Measurements from ENCODE around the gene LYAR. TPM values are rescaled to one million over a fixed set of nuclear protein-coding genes. Genes with fewer than 3 reads are reported as not detected.

LYAR gene
- total and polyA plus RNA-seq, 2 donors (not counting 3 experiments of a cell fraction or from before 2014, with no cell fraction given), result 4.2 to 24.6 TPM

DNA sequence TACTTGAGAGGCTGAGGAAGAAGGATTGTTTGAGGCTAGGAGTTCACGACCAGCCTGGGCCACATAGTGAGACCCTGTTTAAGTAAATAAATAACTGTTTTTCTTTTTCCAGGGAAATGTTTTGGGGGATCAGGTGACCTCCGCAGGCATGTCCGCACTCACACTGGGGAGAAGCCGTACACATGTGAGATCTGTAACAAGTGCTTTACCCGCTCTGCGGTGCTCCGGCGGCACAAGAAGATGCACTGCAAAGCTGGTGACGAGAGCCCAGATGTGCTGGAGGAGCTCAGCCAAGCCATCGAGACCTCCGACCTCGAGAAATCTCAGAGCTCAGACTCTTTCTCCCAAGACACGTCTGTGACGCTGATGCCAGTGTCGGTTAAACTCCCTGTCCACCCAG is 30.6 kb upstream of the LYAR start:
- TF ChIP-seq POLR2A (IDR thresholded peaks at IDR 0.05; ENCODE audit: low read depth, low read length) (no peak), GATA2 (IDR thresholded peaks at IDR 0.05; ENCODE audit: insufficient read depth, insufficient read length, low read depth, low read length) (no peak), CTCF (IDR thresholded peaks at IDR 0.05; ENCODE audit: extremely low read depth in 1 of 2, insufficient read depth in 1 of 2, low read depth in 1 of 2, low read length in 2 of 2) (no peak)
- H3K4me3 ChIP-seq (replicated peaks in 1 of 3; ENCODE audit: insufficient read depth in 1 of 3, low read depth in 1 of 3, low read length in 3 of 3), result no peak overlapping the region
- dilution Hi-C loops (cut with MboI; ENCODE audit: extremely low pct_ligation_motif_present, low sequenced_read_pairs), result no loop called here
- FAIRE-seq, result no peak
- no peaks in the 10 kb centered on the region for H3K79me2 ChIP-seq (ENCODE audit: control insufficient read depth, insufficient read depth, low read length)
- ChIA-PET POLR2A (no interaction called here), CTCF (interaction anchor here (1.3 kb wide), 1 partner anchor 10 kb away, joined by 3 read pairs; no protein-coding TSS in a partner anchor)
- no peak for DNase-seq (ENCODE audit: low read depth, low spot score)
- BruUV-seq (replicated peaks), result no TSS peak
- no peak overlapping the region for H2AFZ ChIP-seq (ENCODE audit: low read depth, low read length)
- H3K9me1 ChIP-seq (replicated peaks; ENCODE audit: control insufficient read depth, extremely low read depth, insufficient read depth, low read length), result no peaks in the 10 kb centered on the region
- H3K4me2 ChIP-seq (ENCODE audit: insufficient read depth, low read length), result no peak overlapping the region
- no peak overlapping the region for H3K27ac ChIP-seq (ENCODE audit: insufficient read depth, low read depth, low read length)
- H3K9ac ChIP-seq (replicated peaks; ENCODE audit: extremely low read depth, insufficient read depth, low read length), result no peak overlapping the region
- peaks cover 16% of the 10 kb centered on the region for H3K4me1 ChIP-seq (ENCODE audit: control insufficient read depth, extremely low read depth, insufficient read depth, low read length)
- intact Hi-C loops (cut with micrococcal nuclease), result no loop called here
- H3K9me3 ChIP-seq (replicated peaks; ENCODE audit: control insufficient read depth, insufficient read depth, low read length), result no peaks in the 10 kb centered on the region
- no peaks in the 10 kb centered on the region for H3K27me3 ChIP-seq (ENCODE audit: control insufficient read depth in 2 of 2, insufficient read depth in 2 of 2, low read length in 2 of 2)
- H3K36me3 ChIP-seq (ENCODE audit: control insufficient read depth in 2 of 2, extremely low read depth in 1 of 2, insufficient read depth in 2 of 2, low read length in 2 of 2), result peaks cover 3 to 25% of the 10 kb centered on the region in 2 experiments
- no peaks in the 10 kb centered on the region for H4K20me1 ChIP-seq (replicated peaks; ENCODE audit: control insufficient read depth, extremely low read depth, insufficient read depth, low read length)

DNA sequence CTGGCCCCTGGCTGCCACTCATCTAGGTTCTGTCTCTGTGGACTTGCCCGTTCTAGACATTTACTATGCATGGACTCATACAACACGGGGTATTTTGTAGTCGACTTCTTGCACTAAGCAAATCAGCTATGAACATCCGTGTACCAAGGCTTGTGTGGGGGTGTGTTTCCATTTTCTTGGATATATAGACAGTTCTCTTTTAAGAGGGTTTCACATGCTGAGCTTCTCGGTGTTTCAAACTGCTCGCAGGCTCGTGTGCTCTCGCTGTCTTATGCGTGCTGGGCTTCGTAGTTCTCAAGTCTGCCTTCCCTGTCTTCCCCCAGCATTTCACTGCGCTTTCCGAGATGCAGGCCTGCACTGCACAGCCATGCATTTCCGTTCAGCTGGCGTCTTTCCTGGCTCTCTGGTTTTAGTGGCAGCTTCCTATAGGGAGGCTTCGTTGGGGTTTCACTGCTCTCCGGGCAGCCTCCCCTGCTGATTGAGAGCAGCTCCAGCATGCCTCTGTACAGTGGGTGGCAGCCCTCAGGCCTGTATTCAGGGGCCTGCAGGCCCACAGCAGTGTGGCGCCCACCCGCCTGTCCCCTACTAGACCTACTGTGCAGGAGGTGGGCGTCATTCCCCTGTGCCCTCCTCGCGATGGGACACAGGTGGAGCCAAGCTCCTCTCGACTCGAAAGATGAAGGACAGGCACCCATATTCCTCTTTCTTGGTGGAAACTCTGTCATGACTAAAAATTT is 27.7 kb upstream of the LYAR start:
- Histone ChIP-seq H3K9me3 (replicated peaks; ENCODE audit: control insufficient read depth, insufficient read depth, low read length) (no peaks in the 10 kb centered on the region), H3K9me1 (replicated peaks; ENCODE audit: control insufficient read depth, extremely low read depth, insufficient read depth, low read length) (no peaks in the 10 kb centered on the region), H3K27ac (ENCODE audit: insufficient read depth, low read depth, low read length) (no peak overlapping the region), H3K4me3 (replicated peaks in 1 of 3; ENCODE audit: insufficient read depth in 1 of 3, low read depth in 1 of 3, low read length in 3 of 3) (no peak overlapping the region), H2AFZ (ENCODE audit: low read depth, low read length) (no peak overlapping the region), H3K36me3 (ENCODE audit: control insufficient read depth in 2 of 2, extremely low read depth in 1 of 2, insufficient read depth in 2 of 2, low read length in 2 of 2) (peaks cover 3 to 31% of the 10 kb centered on the region in 2 experiments), H3K9ac (replicated peaks; ENCODE audit: extremely low read depth, insufficient read depth, low read length) (no peak overlapping the region), H3K4me1 (ENCODE audit: control insufficient read depth, extremely low read depth, insufficient read depth, low read length) (no peaks in the 10 kb centered on the region), H3K4me2 (ENCODE audit: insufficient read depth, low read length) (no peak overlapping the region), H3K79me2 (ENCODE audit: control insufficient read depth, insufficient read depth, low read length) (no peaks in the 10 kb centered on the region), H4K20me1 (replicated peaks; ENCODE audit: control insufficient read depth, extremely low read depth, insufficient read depth, low read length) (no peaks in the 10 kb centered on the region), H3K27me3 (ENCODE audit: control insufficient read depth in 2 of 2, insufficient read depth in 2 of 2, low read length in 2 of 2) (no peaks in the 10 kb centered on the region)
- TF ChIP-seq, protein P1, sequence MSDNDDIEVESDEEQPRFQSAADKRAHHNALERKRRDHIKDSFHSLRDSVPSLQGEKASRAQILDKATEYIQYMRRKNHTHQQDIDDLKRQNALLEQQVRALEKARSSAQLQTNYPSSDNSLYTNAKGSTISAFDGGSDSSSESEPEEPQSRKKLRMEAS (IDR thresholded peaks at IDR 0.05; ENCODE audit: insufficient read depth, insufficient read length), result no peak
- no peak for TF ChIP-seq FOS (IDR thresholded peaks at IDR 0.05; ENCODE audit: borderline replicate concordance, insufficient read depth, low read length)
- no peak for TF ChIP-seq GATA2 (IDR thresholded peaks at IDR 0.05; ENCODE audit: insufficient read depth, insufficient read length, low read depth, low read length)
- no peak for TF ChIP-seq CTCF (IDR thresholded peaks at IDR 0.05; ENCODE audit: extremely low read depth in 1 of 2, insufficient read depth in 1 of 2, low read depth in 1 of 2, low read length in 2 of 2)
- TF ChIP-seq POLR2A (IDR thresholded peaks at IDR 0.05; ENCODE audit: low read depth, low read length), result no peak
- no peak for TF ChIP-seq EZH2 (IDR thresholded peaks at IDR 0.05; ENCODE audit: borderline replicate concordance, low read depth, low read length, severe bottlenecking)
- TF ChIP-seq MYC (IDR thresholded peaks at IDR 0.05; ENCODE audit: low read depth, low read length), result no peak
- no peak for TF ChIP-seq POLR2AphosphoS5 (IDR thresholded peaks at IDR 0.05; ENCODE audit: insufficient read depth, low read depth, low read length)
- no peak for TF ChIP-seq JUN (IDR thresholded peaks at IDR 0.05; ENCODE audit: borderline replicate concordance, insufficient read depth, insufficient read length, low read depth)
- CTCF ChIA-PET, result interaction anchor here (1.3 to 2.3 kb wide), 5 partner anchors 10 to 57 kb away, joined by 3 to 9 read pairs (median 4); no protein-coding TSS in a partner anchor
- no peak for FAIRE-seq
- dilution Hi-C loops (cut with MboI; ENCODE audit: extremely low pct_ligation_motif_present, low sequenced_read_pairs), result no loop called here
- POLR2A ChIA-PET, result no interaction called here
- no peak for DNase-seq (ENCODE audit: low read depth, low spot score)
- BruUV-seq (replicated peaks), result no TSS peak
- intact Hi-C loops (cut with micrococcal nuclease), result no loop called here
